T-cell (primary cell): ENCODE data around the gene PCDHGB6. TPM values are rescaled to one million over a fixed set of nuclear protein-coding genes. Genes with fewer than 3 reads are reported as not detected.
A peak's percentile ranks its signal among the peaks of the same experiment; 100 is the strongest.
"Not testable (repeated sequence)": the region's sequence is repeated elsewhere in the genome, so short reads cannot be mapped to it uniquely, and the experiment has no call there.

Experiments
- ATAC-seq, 4 experiments: fragments of 200-7000 bp in 3 of 4; fragments of 150-1000 bp in 1 of 4; cut with Tn5 transposase; replicated peaks in 1 of 4; 1 replicate in 3 of 4; 2 replicates in 1 of 4; pipeline ENCODE4 v1.10.0; 2021; ENCODE audit warnings: moderate library complexity in 3 of 4, mild to moderate bottlenecking in 2 of 4, moderate number of reproducible peaks in 1 of 4
- CTCF ChIA-PET, 2 donors: fragments of 300-600 bp; sonication (Branson Sonifier 250); formaldehyde crosslinking; loops; one replicate each; lab custom pipeline; 2022; ENCODE audit warnings: antibody characterized with exemption in 2 of 2; lab: Charles Lee
- POLR2A ChIA-PET, 2 donors: fragments of 300-600 bp; sonication (Branson Sonifier 250); formaldehyde crosslinking; loops; one replicate each; lab custom pipeline; 2022; ENCODE audit warnings: antibody characterized with exemption in 2 of 2; lab: Charles Lee
- DNase-seq, 35 experiments: peaks; one replicate each; pipeline versions ENCODE4 v3.0.0 to v3.0.0-alpha.2; 2013 to 2023
- H3K27ac ChIP-seq: one replicate; pipeline ENCODE4 v1.5.1; 2013; ENCODE audit warnings: low read length
- H3K27me3 ChIP-seq, 2 experiments: replicated peaks in 1 of 2; 1 replicate in 1 of 2; 2 replicates in 1 of 2; pipeline versions ENCODE4 v1.6.1 to v1.7.0; 2013; ENCODE audit warnings: low read length in 1 of 2, mixed read lengths in 1 of 2; ENCODE audit not compliant: control insufficient read depth in 2 of 2, insufficient read depth in 2 of 2; ENCODE audit errors: extremely low read depth in 1 of 2
- H3K36me3 ChIP-seq, 2 donors: 1 replicate in 1 of 2; 2 replicates in 1 of 2; pipeline versions ENCODE4 v1.6.1 to v1.7.0; 2013; ENCODE audit warnings: low read length in 1 of 2; ENCODE audit not compliant: control insufficient read depth in 2 of 2, insufficient read depth in 1 of 2; ENCODE audit errors: extremely low read depth in 1 of 2
- H3K4me1 ChIP-seq, 2 experiments: 1 replicate in 1 of 2; 2 replicates in 1 of 2; pipeline versions ENCODE4 v1.6.1 to v1.7.0; 2013; ENCODE audit warnings: low read length in 2 of 2, mixed read lengths in 1 of 2; ENCODE audit not compliant: insufficient read depth in 2 of 2, control insufficient read depth in 1 of 2; ENCODE audit errors: extremely low read depth in 1 of 2
- H3K4me3 ChIP-seq, 2 donors: 1 replicate in 1 of 2; 2 replicates in 1 of 2; pipeline versions ENCODE4 v1.5.1 to v1.7.0; 2013; ENCODE audit warnings: mild to moderate bottlenecking in 2 of 2, low read length in 1 of 2, moderate library complexity in 1 of 2; ENCODE audit not compliant: control insufficient read depth in 1 of 2; ENCODE audit errors: extremely low read depth in 1 of 2
- H3K9me3 ChIP-seq: 2 replicates; pipeline ENCODE4 v1.7.0; 2013
- H3K27ac Mint-ChIP-seq, 2 donors: one replicate each; pipeline ENCODE4 v1.8.0; 2020 to 2021; ENCODE audit warnings: mild to moderate bottlenecking in 2 of 2, mixed read lengths in 2 of 2
- H3K27me3 Mint-ChIP-seq, 2 donors: one replicate each; pipeline ENCODE4 v1.8.0; 2021 to 2022; ENCODE audit warnings: mixed read lengths in 2 of 2
- H3K36me3 Mint-ChIP-seq: one replicate; pipeline ENCODE4 v1.8.0; 2021; ENCODE audit warnings: mixed read lengths
- H3K4me1 Mint-ChIP-seq, 3 donors: one replicate each; pipeline ENCODE4 v1.8.0; 2020 to 2022; ENCODE audit warnings: mixed read lengths in 3 of 3, mild to moderate bottlenecking in 1 of 3
- H3K4me3 Mint-ChIP-seq, 3 donors: one replicate each; pipeline ENCODE4 v1.8.0; 2020 to 2022; ENCODE audit warnings: mild to moderate bottlenecking in 3 of 3, mixed read lengths in 3 of 3, moderate library complexity in 3 of 3
- H3K9me3 Mint-ChIP-seq, 3 donors: one replicate each; pipeline ENCODE4 v1.8.0; 2020 to 2022; ENCODE audit warnings: mixed read lengths in 3 of 3
- WGBS: methylation state at CpG from one replicate; pipeline ENCODE4 v1.1.5; 2013; ENCODE audit warnings: missing lambda C conversion rate; ENCODE audit not compliant: insufficient coverage; 5-methylcytosine and 5-hydroxymethylcytosine counted together
- total RNA-seq, 35 experiments: library from RNA in 6 of 35; stranded (reverse) in 6 of 35; fragments of 120-200 nt in 1 of 35; gene quantifications; one replicate each; pipeline versions ENCODE4 v1.2.1 to v1.2.4 and lab custom pipeline; 2013 to 2026

The PCDHGB6 gene
- total RNA-seq, 5 donors from 2014 or later (not counting 1 experiment from before 2014, with no cell fraction given), result 0.19 to 0.59 (median 0.37) TPM; not detected in 1

GRCh38 chr5:141388661-141389060 is 19.2 kb upstream of the PCDHGB6 start:
- Mint-ChIP-seq H3K4me3 (no peak overlapping the region), H3K4me1 (no peaks in the 10 kb centered on the region), H3K36me3 (peaks cover 13% of the 10 kb centered on the region), H3K9me3 (peaks cover 8 to 47% (median 28%) of the 10 kb centered on the region in 3 donors), H3K27me3 (peaks cover 71 to 80% of the 10 kb centered on the region in 2 donors), H3K27ac (no peak overlapping the region)
- no peaks in the 10 kb centered on the region for H3K4me1 ChIP-seq
- ChIA-PET CTCF (no interaction called here), POLR2A (no interaction called here)
- peaks cover 18 to 49% of the 10 kb centered on the region in 2 experiments for H3K27me3 ChIP-seq
- WGBS, result 47% methylated on average over 2 of the region's 10 CpGs
- peaks cover 12% of the 10 kb centered on the region for H3K9me3 ChIP-seq
- no peak for DNase-seq
- H3K4me3 ChIP-seq, result peak overlapping the region in 1 of 2 donors; percentile 17
- no peaks in the 10 kb centered on the region for H3K36me3 ChIP-seq
- ATAC-seq, result no peak
- H3K27ac ChIP-seq, result no peak overlapping the region

- CTCF ChIA-PET, result interaction anchor here in 1 of 2 donors (0.5 kb wide), 1 partner anchor 59 kb away, joined by 3 read pairs; the partner anchor contains the start of gene PCDHGA1
- peaks cover 13% of the 10 kb centered on the region for H3K9me3 ChIP-seq
- H3K36me3 ChIP-seq, result no peaks in the 10 kb centered on the region
- peaks cover 13 to 53% (median 33%) of the 10 kb centered on the region in 3 donors for H3K9me3 Mint-ChIP-seq
- H3K27ac Mint-ChIP-seq, result no peak overlapping the region
- H3K27ac ChIP-seq, result no peak overlapping the region
- H3K36me3 Mint-ChIP-seq, result peaks cover 16% of the 10 kb centered on the region
- no peaks in the 10 kb centered on the region for H3K4me1 Mint-ChIP-seq
- H3K27me3 Mint-ChIP-seq, result peaks cover 72 to 80% of the 10 kb centered on the region in 2 donors
- DNase-seq (no peak), ATAC-seq (no peak)
- H3K4me3 ChIP-seq, result peak overlapping the region in 1 of 2 donors; percentile 32
- no peaks in the 10 kb centered on the region for H3K4me1 ChIP-seq
- peak overlapping the region in 1 of 3 donors; percentile 27 for H3K4me3 Mint-ChIP-seq
- 57% methylated on average over 77 of the region's 77 CpGs for WGBS
- POLR2A ChIA-PET, result no interaction called here
- H3K27me3 ChIP-seq, result peaks cover 22 to 50% of the 10 kb centered on the region in 2 experiments
Observed at GRCh38 chr5:141389153-141390042, 18.4 kb upstream of the PCDHGB6 start.

- Mint-ChIP-seq H3K4me1 (no peaks in the 10 kb centered on the region), H3K9me3 (peaks cover 13 to 39% (median 26%) of the 10 kb centered on the region in 3 donors), H3K4me3 (peak within 1 kb of the TSS in 2 of 3 donors; percentile 21 to 27), H3K27ac (peak within 1 kb of the TSS in 1 of 2 donors; percentile 46), H3K27me3 (peaks cover 61 to 76% of the 10 kb centered on the region in 2 donors), H3K36me3 (peaks cover 9% of the 10 kb centered on the region)
- H3K4me3 ChIP-seq, result peak within 1 kb of the TSS in 1 of 2 donors; percentile 25
- peaks cover 0 to under 1% of the 10 kb centered on the region in 2 experiments for H3K4me1 ChIP-seq
- ATAC-seq (no peak), DNase-seq (no peak)
- WGBS, result 39% methylated on average over 30 of the region's 38 CpGs
- H3K36me3 ChIP-seq, result no peaks in the 10 kb centered on the region
- H3K27ac ChIP-seq, result no peak within 1 kb of the TSS
- ChIA-PET POLR2A (interaction anchor here (0.6 to 0.7 kb wide), 2 partner anchors 62 to 574 kb away, joined by 3 to 9 read pairs; no protein-coding TSS in a partner anchor), CTCF (no interaction called here)
- peaks cover 29 to 51% of the 10 kb centered on the region in 2 experiments for H3K27me3 ChIP-seq
- peaks cover 7% of the 10 kb centered on the region for H3K9me3 ChIP-seq
Observed at GRCh38 chr5:141392429-141393198, 15.2 kb upstream of the PCDHGB6 start, which contains the start of gene PCDHGA8. Gene PCDHGA8 (plus strand): TSS chr5:141392633. CDS start chr5:141392814, 181 bp downstream.

GRCh38 chr5:141393267-141393666 is 14.6 kb upstream of the PCDHGB6 start:
- 51% methylated on average over 14 of the region's 21 CpGs for WGBS
- Mint-ChIP-seq H3K27ac (no peak overlapping the region), H3K27me3 (peaks cover 61 to 75% of the 10 kb centered on the region in 2 donors), H3K4me1 (no peaks in the 10 kb centered on the region), H3K36me3 (peaks cover 9% of the 10 kb centered on the region), H3K4me3 (no peak overlapping the region), H3K9me3 (peaks cover 13 to 37% (median 25%) of the 10 kb centered on the region in 3 donors)
- DNase-seq, result no peak
- Histone ChIP-seq H3K27me3 (peaks cover 28 to 53% of the 10 kb centered on the region in 2 experiments), H3K4me1 (peaks cover 0 to 3% of the 10 kb centered on the region in 2 experiments), H3K36me3 (no peaks in the 10 kb centered on the region), H3K27ac (no peak overlapping the region), H3K4me3 (no peak overlapping the region), H3K9me3 (peaks cover 6% of the 10 kb centered on the region)
- POLR2A ChIA-PET, result interaction anchor here in 1 of 2 donors (0.6 kb wide), 1 partner anchor 63 kb away, joined by 9 read pairs; no protein-coding TSS in a partner anchor
- CTCF ChIA-PET, result no interaction called here
- ATAC-seq, result no peak

GRCh38 chr5:141394401-141395187 is 13.2 kb upstream of the PCDHGB6 start:
- Mint-ChIP-seq H3K27me3 (peaks cover 58 to 75% of the 10 kb centered on the region in 2 donors), H3K9me3 (peaks cover 9 to 36% (median 26%) of the 10 kb centered on the region in 3 donors)
- H3K36me3 ChIP-seq, H3K36me3 Mint-ChIP-seq, H3K9me3 ChIP-seq, H3K4me3 ChIP-seq, ATAC-seq, DNase-seq, H3K4me1 ChIP-seq, H3K27ac Mint-ChIP-seq, H3K27ac ChIP-seq, H3K4me3 Mint-ChIP-seq, H3K4me1 Mint-ChIP-seq, POLR2A ChIA-PET: not testable (repeated sequence)
- CTCF ChIA-PET, result interaction anchor here in 1 of 2 donors (0.7 kb wide), 1 partner anchor 18 kb away, joined by 3 read pairs; the partner anchor contains the start of gene PCDHGA10
- H3K27me3 ChIP-seq, result peaks cover 33 to 51% of the 10 kb centered on the region in 2 experiments
- WGBS, result 45% methylated on average over 17 of the region's 53 CpGs
